Uterus (tissue), 4 donors: Measurements from ENCODE around the gene BICRAL. TPM values are rescaled to one million over a fixed set of nuclear protein-coding genes. Genes with fewer than 3 reads are reported as not detected.

ENCODE experiments used
- DNase-seq, 2 donors: peaks; one replicate each; pipeline ENCODE4 v3.0.0-alpha.2; 2019 to 2020
- H3K27ac ChIP-seq, 2 donors: fragments of 200-600 bp; sonication (generic); 1 replicate in 1 of 2; 2 replicates in 1 of 2; pipeline ENCODE4 v1.5.1; 2016 to 2018
- H3K27me3 ChIP-seq, 2 donors: fragments of 200-600 bp; sonication (generic); one replicate each; pipeline ENCODE4 v1.5.1; 2018 to 2019; ENCODE audit warnings: control low read depth in 1 of 2
- H3K36me3 ChIP-seq, 2 donors: fragments of 200-600 bp; sonication (generic); one replicate each; pipeline ENCODE4 v1.5.1; 2019; ENCODE audit warnings: control low read depth in 1 of 2
- H3K4me1 ChIP-seq, 2 donors: fragments of 200-600 bp; sonication (generic); one replicate each; pipeline ENCODE4 v1.5.1; 2018 to 2019; ENCODE audit warnings: control low read depth in 1 of 2
- H3K4me3 ChIP-seq, 2 donors: fragments of 200-600 bp; sonication (generic); 1 replicate in 1 of 2; 2 replicates in 1 of 2; pipeline ENCODE4 v1.5.1; 2018 to 2019; ENCODE audit warnings: mild to moderate bottlenecking in 1 of 2
- H3K9me3 ChIP-seq, 2 donors: fragments of 200-600 bp; sonication (generic); one replicate each; pipeline ENCODE4 v1.5.1; 2019; ENCODE audit warnings: control low read depth in 1 of 2
- CTCF ChIP-seq, 4 experiments: fragments of 200-600 bp in 2 of 4; fragments of 450-650 bp in 2 of 4; sonication (generic) in 2 of 4; IDR thresholded peaks; one replicate each; pipeline ENCODE4 v1.5.1; 2016 to 2019; ENCODE audit warnings: antibody characterized with exemption in 4 of 4, mild to moderate bottlenecking in 2 of 4, moderate library complexity in 1 of 4
- POLR2A ChIP-seq, 2 donors: fragments of 450-650 bp; IDR thresholded peaks; one replicate each; pipeline ENCODE4 v1.6.1; 2016; ENCODE audit warnings: antibody characterized with exemption in 2 of 2, mild to moderate bottlenecking in 1 of 2, moderate library complexity in 1 of 2
- intact Hi-C: fragments of 100-400 bp; cut with DNase I; formaldehyde crosslinking; loops from one replicate; pipeline ENCODE4 v1.15.1; 2023; ENCODE audit warnings: low total_unique reads
- total RNA-seq, 4 donors: library from RNA; depleted of rRNA in 3 of 4; stranded (reverse); fragments of >200 nt in 3 of 4; gene quantifications; one replicate each; pipeline versions ENCODE4 v1.1.0 to v1.2.4, GENCODE V29; 2014 to 2023
- donor health status: DM: yes; HTN: yes; CAD: no.

The BICRAL gene
- total RNA-seq, 4 donors from 2014 or later = 7.4 to 35.3 (median 18.2) TPM

- intact Hi-C loops = no loop called here
- no peak for TF ChIP-seq POLR2A (IDR thresholded peaks at IDR 0.05)
- no peak for TF ChIP-seq CTCF (IDR thresholded peaks at IDR 0.05)
- no peak for DNase-seq
- peaks cover 0 to 6% of the 10 kb centered on the region in 2 donors for H3K27me3 ChIP-seq
- no peaks in the 10 kb centered on the region for H3K9me3 ChIP-seq
- no peak within 1 kb of the TSS for H3K27ac ChIP-seq
- no peaks in the 10 kb centered on the region for H3K36me3 ChIP-seq
- no peak within 1 kb of the TSS for H3K4me3 ChIP-seq
- peaks cover 0 to 6% of the 10 kb centered on the region in 2 donors for H3K4me1 ChIP-seq
Observed at GRCh38 chr6:42915732-42916131, 133.9 kb downstream of the BICRAL start, which contains the start of gene PTCRA. Gene PTCRA, plus strand, starts transcription at chr6:42916053. Its CDS starts 17 bp downstream, at chr6:42916070.

GRCh38 chr6:42916288-42916687 is 134.4 kb downstream of the BICRAL start:
- H3K27me3 ChIP-seq = peaks cover 0 to 5% of the 10 kb centered on the region in 2 donors
- no peak for DNase-seq
- H3K36me3 ChIP-seq = no peaks in the 10 kb centered on the region
- no peak overlapping the region for H3K4me3 ChIP-seq
- H3K4me1 ChIP-seq = peaks cover 0 to 6% of the 10 kb centered on the region in 2 donors
- H3K27ac ChIP-seq = no peak overlapping the region
- TF ChIP-seq CTCF (IDR thresholded peaks at IDR 0.05) (no peak), POLR2A (IDR thresholded peaks at IDR 0.05) (no peak)
- no peaks in the 10 kb centered on the region for H3K9me3 ChIP-seq
- intact Hi-C loops = no loop called here

Other genes with a start within 250 kb of the BICRAL start
- 10 to 100 TPM; 13.2 to 44.2 (median 29.5) TPM for gene UBR2, start 218.0 kb upstream of the BICRAL start, total RNA-seq
- 1 to 10 TPM in 3 of 4 donors, not detected in 1; 2.0 to 7.0 (median 5.8) TPM for gene PRPH2, start 59.5 kb upstream of the BICRAL start, total RNA-seq
- gene TBCC, start 35.9 kb upstream of the BICRAL start, total RNA-seq = 10 to 100 TPM in 3 of 4 donors, 1 to 10 TPM in 1; 7.9 to 48.7 (median 14.6) TPM
- gene RPL7L1, start 97.6 kb downstream of the BICRAL start, total RNA-seq = 100 to 1,000 TPM in 1 of 4 donors, 10 to 100 TPM in 3; 62.9 to 123 (median 82.1) TPM
- gene PTCRA, start 134.0 kb downstream of the BICRAL start, total RNA-seq = 1 to 10 TPM in 1 of 4 donors, not detected in 3; 2.0 TPM
- gene CNPY3, start 147.4 kb downstream of the BICRAL start, total RNA-seq = 100 to 1,000 TPM in 1 of 4 donors, 10 to 100 TPM in 3; 23.2 to 130 (median 39.1) TPM
- gene GNMT, start 178.7 kb downstream of the BICRAL start, total RNA-seq = 1 to 10 TPM in 1 of 4 donors, not detected in 3; 1.7 TPM
- 10 to 100 TPM; 19.2 to 38.2 (median 23.1) TPM for gene PEX6, start 197.1 kb downstream of the BICRAL start, total RNA-seq
- gene PPP2R5D, start 202.5 kb downstream of the BICRAL start, total RNA-seq = 10 to 100 TPM; 28.7 to 43.8 (median 36.4) TPM
- gene MEA1, start 231.9 kb downstream of the BICRAL start, total RNA-seq = 10 to 100 TPM; 39.1 to 81.7 (median 43.2) TPM
- 100 to 1,000 TPM in 1 of 4 donors, 10 to 100 TPM in 3; 19.7 to 152 (median 56.8) TPM for gene KLHDC3, start 232.2 kb downstream of the BICRAL start, total RNA-seq
- gene RRP36, start 239.6 kb downstream of the BICRAL start, total RNA-seq = 10 to 100 TPM; 30.5 to 57.2 (median 45.9) TPM